NOMO-1 treated with DMSO at 0.1 percent for 48 hours (cell line): ENCODE results near the gene WWC1.
"Not testable (repeated sequence)": the region's sequence is repeated elsewhere in the genome, so short reads cannot be mapped to it uniquely, and the experiment has no call there.

Source experiments
- DNase-seq: peaks from one replicate; lab custom pipeline; 2025; ENCODE audit not compliant: unreplicated experiment; lab: John Stamatoyannopoulos, UW

WWC1 gene

DNA sequence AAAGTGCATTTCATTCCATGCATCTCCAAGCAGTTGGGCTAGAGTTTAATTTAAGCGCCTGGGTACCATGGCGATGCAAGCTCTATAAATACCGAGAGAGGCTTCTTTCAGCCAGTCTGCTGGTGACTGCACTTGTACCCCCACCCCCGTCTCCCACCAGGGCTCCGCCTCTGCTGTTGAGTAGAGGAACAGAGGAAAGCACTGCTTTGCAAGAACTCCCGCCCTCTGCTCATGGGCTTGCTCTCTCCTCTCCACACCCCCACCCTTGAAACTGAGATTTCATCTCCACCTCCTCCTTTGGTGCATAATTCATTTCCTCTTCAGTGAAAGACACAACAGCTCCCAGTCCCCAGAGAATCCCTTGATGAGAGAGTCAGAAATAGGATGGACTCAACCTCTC is 5.1 kb upstream of the WWC1 start:
- no peak for DNase-seq

DNA sequence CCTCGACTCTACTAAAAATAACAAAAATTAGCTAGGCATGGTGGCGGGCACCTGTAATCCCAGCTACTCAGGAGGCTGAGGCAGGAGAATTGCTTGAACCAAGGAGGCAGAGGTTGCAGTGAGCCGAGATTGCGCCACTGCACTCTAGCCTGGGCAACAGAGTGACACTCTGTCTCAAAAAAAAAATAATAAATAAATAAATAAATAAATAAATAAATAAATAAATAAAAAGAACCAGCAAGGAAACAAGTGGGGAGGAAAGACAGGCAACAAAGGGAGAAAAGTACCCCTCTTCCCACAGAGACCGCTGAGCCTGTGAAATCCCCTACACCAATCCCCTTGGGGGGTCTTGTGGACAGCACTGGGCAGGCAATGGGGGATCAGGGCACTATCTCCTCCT is 4.6 kb upstream of the WWC1 start:
- not testable (repeated sequence) for DNase-seq

DNA sequence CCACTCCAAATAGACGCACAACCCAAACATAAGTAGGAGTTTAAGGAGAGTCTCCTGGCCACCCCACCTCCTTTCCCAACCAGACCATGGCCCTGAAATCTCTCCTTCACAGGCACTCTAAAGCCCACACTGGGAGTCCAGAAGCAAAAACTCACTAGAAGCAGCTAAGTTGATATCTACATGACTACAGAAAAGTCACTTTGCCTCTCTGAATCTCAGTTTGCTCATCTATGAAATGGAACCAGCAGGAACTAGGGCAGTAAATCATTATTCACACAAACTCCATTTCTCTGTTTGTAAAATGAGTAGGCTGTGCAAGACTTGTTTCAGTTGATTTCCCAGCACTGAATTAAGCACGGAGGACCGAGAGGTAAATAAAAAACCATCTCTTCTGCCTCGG is 4.1 kb upstream of the WWC1 start:
- DNase-seq, result no peak

DNA sequence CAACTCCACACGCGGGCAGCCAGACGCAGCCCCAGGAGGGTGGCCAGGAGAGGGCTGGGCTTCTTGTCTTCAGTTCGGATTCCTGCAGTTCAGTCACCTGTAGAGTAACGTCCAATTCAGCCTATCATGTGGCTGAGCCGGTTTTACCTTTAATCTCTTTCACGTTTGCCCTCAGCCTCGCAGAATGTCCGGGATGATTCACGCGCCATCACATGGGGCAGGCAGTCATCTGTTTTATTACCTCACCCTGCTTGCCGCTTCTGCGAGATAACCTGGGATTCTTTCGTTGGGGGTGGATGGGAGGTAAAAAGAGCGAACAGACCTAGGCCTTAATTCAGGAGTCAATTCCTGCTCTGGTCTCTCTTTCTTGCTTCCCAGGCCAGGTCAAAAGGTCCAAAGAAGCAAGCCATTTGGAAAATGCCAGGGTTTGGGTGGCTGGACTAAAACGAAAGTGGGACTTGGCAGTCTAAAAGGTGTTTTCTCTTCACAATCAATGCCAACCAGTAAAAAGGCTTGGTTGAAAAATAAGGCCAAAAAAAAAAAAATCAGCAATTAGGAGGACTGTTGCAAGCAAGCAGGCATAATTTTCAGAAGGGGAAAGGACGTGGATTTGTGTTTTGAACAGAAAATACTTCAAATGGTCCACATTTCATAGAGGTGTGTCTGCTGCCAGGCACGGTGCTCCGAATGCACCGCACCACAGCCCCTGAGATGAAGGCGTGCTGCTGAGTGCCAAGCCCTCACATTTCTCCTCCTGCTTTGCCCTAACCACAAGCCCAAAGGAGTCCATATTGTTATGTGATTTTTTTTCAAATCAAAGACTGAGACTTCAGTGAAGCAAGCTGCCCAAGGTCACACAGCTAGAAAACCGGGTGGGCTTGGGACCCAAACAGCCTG is 2.8 kb upstream of the WWC1 start:
- no peak for DNase-seq

DNA sequence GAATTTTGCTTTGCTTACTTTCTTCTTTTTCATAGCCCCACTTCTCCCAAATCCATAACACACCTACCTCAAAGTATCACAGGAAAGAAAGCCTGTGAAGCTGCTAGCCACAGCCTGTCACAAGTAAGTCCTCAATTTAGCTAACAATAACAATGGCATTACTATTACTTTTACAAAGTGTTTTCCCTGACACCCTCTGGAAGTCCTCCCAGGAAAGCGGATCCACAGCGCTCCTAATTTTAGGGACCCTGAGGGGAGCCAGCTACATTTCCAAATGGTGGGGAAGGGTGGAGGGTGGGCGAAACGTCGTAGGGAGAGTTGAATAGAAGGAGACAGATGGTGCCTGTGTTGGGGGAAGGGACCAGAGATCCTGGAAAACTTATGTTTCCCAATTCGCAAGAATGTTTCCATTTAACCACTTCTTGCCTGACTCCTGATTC is 523 bp upstream of the WWC1 start:
- no peak for DNase-seq

DNA sequence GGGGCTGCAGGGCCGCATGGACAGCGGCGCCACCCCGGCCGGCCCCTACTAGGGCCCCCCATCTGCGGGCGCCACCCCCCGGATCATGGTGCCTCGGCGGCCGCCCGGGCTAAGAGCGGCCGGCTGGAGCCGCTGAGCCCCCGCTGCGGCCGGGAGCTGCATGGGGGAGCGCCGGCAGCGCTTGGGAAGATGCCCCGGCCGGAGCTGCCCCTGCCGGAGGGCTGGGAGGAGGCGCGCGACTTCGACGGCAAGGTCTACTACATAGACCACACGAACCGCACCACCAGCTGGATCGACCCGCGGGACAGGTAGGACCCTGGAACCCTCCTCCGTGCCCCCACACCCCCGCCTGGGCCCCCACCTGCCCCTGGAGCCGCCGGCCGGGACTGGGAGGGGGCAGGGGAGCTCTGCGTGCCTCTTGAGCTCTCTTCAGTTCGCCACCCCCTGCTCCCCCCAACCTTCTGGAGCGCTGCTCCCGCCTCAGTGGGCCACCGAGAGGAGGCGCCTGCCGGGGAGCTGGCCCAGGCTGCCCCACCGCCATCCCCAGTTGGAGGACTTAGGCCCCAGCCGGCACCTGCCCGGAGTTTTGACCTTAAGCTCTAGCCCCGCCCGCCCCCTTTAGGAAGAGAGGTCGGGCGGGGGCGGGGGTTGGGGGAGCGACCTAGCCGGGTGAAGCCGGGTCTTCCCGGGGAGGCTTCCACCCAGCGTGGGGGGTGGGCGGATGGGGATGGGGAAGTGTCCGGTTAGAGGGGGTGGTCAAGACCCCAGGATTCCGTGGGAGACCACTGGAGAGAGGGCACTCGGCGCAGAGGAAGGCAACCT is 730 bp downstream of the WWC1 start:
- no peak for DNase-seq

DNA sequence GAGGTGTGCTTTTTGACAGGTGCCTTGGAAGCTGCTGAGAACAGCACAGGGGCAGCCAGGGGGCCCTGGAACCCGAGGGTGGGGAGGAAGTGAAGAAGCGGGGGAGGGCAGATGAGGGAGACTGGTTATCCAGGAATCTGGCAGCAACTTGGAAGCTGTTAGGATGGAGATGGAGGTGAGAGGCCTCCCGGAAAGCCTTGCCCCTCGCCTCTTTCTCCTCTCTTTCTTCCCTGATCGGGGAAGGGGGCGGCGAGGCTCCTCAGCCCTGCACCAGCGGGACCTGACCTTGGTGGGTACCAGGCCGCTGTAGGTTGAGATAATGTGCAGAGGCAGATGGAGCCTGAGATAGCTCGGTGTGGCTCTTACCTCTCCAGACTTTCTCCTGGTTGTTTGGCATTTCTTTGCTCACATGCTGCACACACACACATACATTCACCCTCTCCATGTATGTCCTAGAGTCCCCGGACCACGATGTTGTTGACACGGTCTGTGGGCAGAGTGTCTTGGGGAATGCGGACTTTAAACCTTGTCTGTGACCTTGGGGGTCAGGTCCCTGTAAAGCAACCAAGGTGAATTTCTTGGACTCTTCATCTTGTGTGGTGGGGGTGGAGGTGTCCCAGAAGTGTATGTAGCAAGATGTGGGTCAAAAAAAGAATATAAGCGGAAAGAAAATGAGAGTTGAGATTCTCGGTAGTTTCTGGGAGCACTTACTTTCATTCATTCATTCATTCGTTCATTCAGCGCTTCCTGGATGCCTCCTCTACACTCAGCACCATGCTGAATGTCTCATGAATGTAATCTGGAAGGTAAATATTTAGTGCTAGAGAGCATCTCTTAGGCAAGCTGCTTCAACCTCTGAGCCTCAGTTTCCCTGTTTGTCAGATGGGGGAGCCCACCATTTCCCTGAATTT is 1.6 kb downstream of the WWC1 start:
- DNase-seq, result no peak

DNA sequence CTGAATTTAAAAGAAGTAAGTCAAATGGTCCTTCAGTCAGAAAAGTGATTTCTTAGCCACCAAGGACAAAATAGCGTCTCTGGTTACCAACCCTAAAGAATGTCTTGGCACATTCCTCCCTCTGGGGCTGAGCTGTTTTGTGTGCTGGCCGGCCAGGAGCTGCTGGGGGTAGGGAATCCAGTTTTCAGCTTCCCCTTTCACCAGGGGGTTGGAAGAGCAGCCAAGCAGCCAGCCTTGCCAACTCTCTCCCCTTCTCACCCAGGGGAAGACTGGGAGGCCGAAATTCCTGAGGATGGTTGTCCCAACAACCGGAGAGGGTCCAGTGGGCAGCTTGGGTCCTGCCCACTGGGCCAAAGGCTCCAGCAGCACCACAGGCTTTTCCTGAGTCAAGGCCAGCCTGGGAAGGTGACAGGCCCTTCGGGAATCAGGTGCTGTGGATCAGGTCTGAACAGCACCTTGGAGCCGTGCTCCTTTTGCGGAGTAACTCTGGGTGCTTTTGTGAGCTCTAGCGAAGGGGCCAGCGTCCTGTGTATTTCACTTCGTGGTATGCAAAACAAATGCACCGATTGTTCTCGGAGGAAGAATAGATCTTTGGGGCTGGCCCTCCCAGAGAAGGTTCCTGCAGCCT is 4.2 kb downstream of the WWC1 start:
- DNase-seq, result no peak

DNA sequence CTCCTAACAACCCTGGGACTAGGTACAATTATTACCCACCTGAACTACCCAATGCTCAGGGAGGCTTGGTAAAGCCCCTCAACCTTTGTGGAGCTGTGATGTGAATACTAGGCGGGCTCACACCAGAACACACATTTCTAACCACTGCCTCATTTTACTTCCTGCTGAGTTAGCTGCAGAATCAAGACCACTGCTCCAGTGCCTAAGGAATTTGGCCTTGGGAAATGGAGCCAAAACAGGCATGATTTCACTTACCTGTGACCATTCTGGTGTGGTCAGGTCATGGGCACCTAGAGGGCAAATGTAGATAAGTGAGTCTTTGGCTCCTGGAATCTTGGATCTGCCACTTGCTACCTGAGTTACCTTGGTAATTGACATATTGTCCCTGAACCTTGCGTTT is 5.2 kb downstream of the WWC1 start:
- DNase-seq, result no peak

DNA sequence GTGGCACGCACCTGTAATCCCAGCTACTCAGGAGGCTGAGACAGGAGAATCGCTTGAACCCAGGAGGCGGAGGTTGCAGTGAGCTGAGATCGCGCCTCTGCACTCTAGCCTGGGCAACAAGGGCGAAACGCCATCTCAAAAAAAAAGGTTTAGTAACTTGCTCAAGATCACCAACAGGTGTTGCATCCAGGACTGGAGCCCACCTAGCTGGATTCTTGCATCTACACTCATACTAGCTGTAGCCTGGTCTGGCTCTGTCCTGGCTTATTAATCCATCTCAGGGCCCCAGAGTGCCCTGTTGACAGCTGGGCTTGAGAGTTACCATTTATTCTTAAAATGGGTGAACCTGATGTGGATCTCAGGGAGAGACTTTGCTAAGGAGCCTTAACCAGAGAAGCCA is 7.5 kb downstream of the WWC1 start:
- no peak for DNase-seq

DNA sequence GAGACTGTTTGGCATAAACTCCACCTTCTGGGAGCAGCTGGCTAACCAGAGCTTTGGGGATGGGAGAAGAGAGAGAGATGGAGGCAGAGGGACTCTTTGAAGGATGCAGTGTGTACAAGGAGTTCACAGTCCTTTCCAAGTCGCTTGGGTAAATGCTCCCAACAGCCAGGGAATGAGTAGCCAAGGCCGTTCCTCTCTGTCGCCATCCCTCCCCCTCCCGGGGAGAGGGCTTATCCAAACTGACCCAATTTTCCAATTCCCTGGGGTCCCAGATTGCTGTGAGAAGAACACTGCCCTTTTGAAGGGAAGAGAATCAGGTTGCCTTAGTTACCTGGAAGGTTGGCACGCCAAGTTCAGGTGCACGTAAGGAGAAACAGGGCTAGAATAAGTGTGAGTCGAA is 7.9 kb downstream of the WWC1 start:
- DNase-seq, result no peak

DNA sequence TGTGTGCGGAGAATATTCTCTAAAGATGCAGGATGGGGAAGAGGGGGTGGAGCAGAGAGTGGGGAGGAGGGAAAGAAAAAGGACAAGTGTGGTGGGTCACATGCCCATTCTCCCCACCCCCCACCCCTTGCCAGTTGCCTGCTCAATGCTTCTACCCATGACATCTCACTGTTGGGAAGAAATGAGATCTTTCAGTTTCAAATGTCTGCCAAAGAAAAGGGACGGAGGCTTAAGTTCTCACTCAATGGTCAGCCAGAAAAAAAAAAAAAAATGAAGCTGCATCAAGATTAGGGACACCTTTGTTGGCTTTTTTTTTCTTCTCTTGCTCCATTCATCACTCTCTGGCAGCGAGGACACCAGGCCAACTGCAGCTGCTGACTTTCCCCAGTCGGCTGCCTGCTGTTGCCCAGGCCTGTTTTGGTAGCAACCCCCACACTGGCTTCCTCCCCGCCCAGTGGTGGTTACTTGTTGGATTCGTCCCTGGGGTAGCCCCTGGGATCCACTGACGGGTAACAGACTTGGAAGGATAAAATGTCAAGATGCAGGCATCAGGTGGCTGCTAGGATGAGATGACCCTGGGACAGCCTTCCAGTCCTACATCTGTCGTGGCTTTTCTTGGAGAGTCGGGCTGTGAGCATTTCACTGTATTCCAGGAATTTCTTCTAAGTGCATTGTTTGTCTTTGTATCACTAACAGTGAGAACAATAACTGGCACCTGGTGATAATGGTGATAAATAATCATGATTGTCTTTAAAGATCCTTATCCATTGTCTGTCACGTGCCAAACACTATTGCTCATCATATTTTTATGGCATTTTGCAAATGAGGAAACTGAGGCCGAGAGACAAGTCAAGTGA is 9.1 kb downstream of the WWC1 start:
- DNase-seq, result no peak

DNA sequence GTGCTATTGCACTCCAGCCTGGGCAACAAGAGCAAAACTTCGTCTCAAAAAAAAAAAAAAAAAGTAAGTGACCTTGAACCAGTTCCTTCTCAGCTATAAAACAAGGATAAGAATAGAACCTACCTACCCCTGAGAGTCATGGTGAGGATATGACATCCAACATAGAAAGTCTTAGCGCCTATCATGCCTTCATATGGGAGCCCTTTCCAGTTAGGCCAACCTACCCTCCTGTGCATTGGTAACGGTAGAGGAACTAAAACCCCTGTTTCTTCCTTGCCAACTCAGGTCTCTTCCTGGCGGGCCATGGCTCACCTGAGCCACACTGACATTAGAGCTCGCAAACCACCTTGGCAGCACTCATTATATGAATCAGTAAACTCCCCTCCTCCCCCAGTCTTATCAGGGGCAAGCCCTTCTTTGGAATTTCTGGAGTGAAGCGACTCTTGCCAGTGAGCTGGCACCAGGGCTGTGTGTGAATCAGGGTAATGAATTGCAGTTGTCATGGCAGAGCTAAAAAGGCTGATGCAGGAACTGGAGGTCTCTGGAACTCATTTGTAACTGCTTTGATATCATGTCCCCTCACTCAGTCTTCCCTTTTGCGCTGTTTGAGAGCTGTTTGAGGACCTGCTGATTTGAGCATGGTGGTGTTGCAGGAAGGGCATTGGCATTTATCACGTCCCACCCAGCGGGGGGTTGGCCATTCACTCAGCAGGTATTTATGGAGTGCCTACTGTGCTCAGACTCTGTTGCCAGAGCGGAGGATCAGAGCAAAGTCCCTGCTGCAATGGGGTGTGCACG is 10.3 kb downstream of the WWC1 start:
- no peak for DNase-seq

DNA sequence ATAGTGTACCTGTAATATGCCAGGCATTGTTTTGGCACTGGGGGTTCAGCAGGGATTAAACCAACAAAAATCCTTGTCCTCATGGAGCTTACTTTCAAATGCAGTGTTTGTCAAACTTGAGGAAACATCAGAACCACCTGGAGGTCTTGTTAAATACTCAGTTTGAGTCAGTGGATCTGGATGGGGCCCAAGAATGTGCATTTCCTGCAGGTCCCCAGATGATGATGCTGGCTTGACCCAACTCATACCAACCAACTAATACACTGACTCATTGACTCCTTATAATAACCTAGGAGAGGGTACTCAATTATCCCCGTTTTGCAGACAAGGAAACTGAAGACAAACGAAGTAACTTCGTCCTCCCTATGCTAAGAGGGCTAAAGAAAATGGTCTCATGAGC is 11.3 kb downstream of the WWC1 start:
- no peak for DNase-seq

DNA sequence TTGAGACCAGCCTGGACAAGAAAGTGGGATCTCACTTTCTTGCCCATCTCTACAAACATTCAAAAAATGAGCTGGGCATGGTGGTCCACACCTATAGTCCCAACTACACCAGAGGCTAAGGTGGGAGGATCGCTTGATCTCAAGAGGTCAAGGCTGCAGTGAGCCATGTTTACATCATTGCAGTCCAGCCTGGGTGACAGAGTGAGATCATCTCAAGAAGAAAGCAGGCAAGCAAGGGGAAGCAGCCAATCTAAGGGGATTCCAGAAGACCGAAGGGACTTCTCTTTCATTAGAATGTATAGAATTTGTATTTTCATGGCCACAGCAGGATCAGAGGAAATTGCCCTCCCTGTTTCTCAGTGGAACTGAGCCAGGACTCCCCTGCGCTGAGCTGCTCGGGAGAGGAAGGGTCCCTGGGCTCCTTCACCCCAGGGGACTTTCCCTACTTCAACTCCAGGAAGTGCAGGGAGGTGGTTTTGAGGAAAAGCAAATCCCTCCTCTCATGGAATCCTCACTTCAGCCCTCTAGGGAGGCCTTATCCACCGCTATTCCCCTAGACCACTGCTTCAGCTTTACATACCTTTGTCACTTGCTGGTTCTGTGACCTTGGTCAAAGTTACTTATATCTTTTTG is 12.1 kb downstream of the WWC1 start:
- no peak for DNase-seq

DNA sequence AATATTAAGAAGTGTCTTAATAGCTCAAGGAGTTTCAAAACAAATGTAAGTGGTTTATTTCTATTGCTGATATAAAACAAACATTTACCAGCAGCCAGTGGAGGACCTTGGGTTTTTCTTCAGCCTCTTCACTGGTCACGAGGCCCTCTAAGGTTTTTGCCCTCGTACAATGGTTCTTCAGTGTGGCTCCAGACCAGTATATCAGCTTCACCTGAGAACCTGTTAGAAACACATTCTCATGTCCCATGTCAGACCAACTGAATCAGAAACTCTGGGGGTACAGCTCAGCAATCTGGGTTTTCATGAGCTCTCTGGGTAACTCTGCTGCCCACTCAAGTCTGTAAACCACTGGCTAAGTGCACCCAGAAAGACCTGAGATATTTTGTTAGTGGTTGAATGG is 12.9 kb downstream of the WWC1 start:
- DNase-seq, result no peak

DNA sequence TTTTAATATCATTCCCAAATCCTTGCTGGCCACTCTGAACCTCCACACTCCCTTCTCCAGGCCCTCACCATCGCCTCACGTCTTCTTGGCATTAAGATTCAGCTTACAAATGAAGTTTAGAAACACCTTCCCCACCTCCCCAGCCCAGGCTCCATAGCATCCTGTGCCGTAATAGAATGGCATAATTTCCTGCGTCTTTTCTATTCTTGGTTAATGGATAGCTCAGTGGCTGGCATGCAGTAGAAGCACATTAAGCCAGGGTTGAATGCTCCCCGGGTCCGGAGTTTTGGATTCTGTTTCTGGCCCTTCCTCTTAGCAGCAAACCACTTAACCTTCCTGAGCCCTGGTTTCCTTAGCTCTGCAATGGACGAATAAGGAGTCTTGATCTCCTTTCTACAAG is 13.8 kb downstream of the WWC1 start:
- no peak for DNase-seq

DNA sequence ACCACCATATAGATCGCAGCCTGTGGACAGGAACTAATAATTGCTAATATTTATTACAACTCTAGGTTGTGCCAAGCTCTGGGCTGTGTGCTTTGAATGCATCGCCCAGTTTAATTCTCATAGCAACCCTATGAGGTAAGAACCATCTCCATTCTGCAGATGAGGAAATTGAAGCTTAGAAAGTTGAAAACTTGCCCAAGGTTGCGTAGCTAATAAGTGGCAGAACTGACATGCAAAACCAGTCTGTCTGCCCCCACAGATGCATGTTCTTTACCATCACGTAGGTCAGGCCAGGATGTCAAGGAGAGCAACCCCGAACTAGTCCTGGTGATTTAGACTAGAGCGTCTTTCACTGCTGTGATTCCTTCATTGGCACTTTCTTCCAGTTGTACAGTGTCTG is 15.6 kb downstream of the WWC1 start:
- DNase-seq, result no peak
